ENCODE measurements around the gene FHIT.
A peak's percentile ranks its signal among the peaks of the same experiment; 100 is the strongest.

The FHIT gene

DNA sequence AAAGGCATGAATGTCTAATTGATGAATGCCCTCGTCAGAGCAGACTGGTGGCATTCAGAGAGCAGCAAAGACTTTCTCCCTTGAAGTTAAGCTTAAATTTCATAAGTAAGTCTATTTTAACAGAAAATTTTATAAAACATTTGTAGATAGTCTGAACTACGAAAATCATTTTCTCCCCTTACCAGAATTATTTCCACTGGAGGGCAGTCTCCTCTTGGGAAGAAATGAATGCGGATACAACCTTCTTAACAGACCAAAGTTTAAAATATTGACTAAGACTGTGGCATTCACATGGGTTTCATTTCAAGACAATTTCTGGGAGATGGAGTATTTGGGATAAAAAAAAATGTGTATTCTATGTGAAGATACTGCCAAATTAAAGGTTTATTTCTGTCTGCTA is 669.0 kb downstream of the FHIT start:
- Histone ChIP-seq H3K79me2 (ENCODE audit: low read length) (no peaks in the 10 kb centered on the region), H3K4me3 (ENCODE audit: low read length) (no peak overlapping the region), H3K27me3 (ENCODE audit: low read depth, low read length) (peaks cover 11% of the 10 kb centered on the region; the same call in 1 of the 2 replicates), H3K9me3 (ENCODE audit: insufficient read depth, low read length) (no peaks in the 10 kb centered on the region), H3K4me2 (ENCODE audit: low read length) (no peak overlapping the region), H3K4me1 (ENCODE audit: low read length) (peaks cover 55% of the 10 kb centered on the region), H3K36me3 (replicated peaks; ENCODE audit: low read depth, low read length) (no peaks in the 10 kb centered on the region), H3K9ac (ENCODE audit: low read length) (no peak overlapping the region), H2AFZ (ENCODE audit: low read depth, low read length) (no peak overlapping the region), H4K20me1 (ENCODE audit: insufficient read depth, low read length) (no peaks in the 10 kb centered on the region), H3K27ac (ENCODE audit: low read length) (no peak overlapping the region)
- no peak for TF ChIP-seq EZH2phosphoT487 (IDR thresholded peaks at IDR 0.05; ENCODE audit: low read depth)
- TF ChIP-seq, protein P1, sequence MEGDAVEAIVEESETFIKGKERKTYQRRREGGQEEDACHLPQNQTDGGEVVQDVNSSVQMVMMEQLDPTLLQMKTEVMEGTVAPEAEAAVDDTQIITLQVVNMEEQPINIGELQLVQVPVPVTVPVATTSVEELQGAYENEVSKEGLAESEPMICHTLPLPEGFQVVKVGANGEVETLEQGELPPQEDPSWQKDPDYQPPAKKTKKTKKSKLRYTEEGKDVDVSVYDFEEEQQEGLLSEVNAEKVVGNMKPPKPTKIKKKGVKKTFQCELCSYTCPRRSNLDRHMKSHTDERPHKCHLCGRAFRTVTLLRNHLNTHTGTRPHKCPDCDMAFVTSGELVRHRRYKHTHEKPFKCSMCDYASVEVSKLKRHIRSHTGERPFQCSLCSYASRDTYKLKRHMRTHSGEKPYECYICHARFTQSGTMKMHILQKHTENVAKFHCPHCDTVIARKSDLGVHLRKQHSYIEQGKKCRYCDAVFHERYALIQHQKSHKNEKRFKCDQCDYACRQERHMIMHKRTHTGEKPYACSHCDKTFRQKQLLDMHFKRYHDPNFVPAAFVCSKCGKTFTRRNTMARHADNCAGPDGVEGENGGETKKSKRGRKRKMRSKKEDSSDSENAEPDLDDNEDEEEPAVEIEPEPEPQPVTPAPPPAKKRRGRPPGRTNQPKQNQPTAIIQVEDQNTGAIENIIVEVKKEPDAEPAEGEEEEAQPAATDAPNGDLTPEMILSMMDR (IDR thresholded peaks at IDR 0.05; ENCODE audit: low read depth, low read length) = peak; percentile 26; the same call in 1 of the 2 replicates

DNA sequence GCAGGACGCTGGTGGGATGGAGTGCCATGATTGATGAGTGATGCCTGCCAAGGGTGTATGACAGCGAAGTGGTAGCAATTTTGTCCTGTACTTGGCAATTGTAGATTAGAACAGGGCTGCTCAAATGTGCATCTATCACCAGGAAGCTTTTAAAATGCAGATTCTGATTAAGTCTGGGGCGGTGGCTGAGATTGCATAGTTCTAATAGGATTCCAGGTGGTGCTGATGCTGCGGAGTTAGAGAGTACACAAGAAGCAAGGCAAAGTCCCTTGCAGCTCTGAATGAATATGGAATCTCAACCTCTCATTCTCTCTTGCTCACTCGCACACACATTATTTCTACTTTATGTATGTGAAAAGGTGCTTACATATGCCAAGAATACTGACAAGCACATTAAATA is 670.4 kb downstream of the FHIT start:
- Histone ChIP-seq H3K9ac (ENCODE audit: low read length) (no peak overlapping the region), H3K27ac (ENCODE audit: low read length) (no peak overlapping the region), H3K4me2 (ENCODE audit: low read length) (no peak overlapping the region), H4K20me1 (ENCODE audit: insufficient read depth, low read length) (no peaks in the 10 kb centered on the region), H2AFZ (ENCODE audit: low read depth, low read length) (no peak overlapping the region), H3K27me3 (ENCODE audit: low read depth, low read length) (peaks cover 11% of the 10 kb centered on the region; the same call in 1 of the 2 replicates), H3K79me2 (ENCODE audit: low read length) (no peaks in the 10 kb centered on the region), H3K36me3 (replicated peaks; ENCODE audit: low read depth, low read length) (no peaks in the 10 kb centered on the region), H3K9me3 (ENCODE audit: insufficient read depth, low read length) (no peaks in the 10 kb centered on the region), H3K4me3 (ENCODE audit: low read length) (no peak overlapping the region), H3K4me1 (ENCODE audit: low read length) (peaks cover 53% of the 10 kb centered on the region)
- TF ChIP-seq, protein P1 (IDR thresholded peaks at IDR 0.05; ENCODE audit: low read depth, low read length) = no peak
- no peak for TF ChIP-seq EZH2phosphoT487 (IDR thresholded peaks at IDR 0.05; ENCODE audit: low read depth)

DNA sequence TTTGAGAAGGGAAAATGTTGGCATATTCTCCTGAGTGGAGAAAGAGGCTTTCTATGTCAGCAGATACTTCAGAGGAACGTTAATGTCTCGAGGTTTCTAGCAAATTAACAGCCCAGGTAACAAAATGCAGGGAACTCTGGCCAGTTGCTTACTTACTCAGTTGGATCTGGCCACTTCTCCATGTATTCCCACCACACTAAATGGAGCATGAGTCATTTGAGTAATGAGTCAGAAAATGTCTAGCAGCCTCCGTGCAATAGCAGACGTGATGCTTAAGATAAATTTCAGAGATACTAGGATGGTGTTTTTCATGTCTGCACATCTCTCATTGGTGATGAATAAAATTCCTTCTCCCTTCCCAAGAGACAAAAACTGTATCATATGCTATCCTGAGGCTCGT is 671.5 kb downstream of the FHIT start:
- Histone ChIP-seq H3K27me3 (ENCODE audit: low read depth, low read length) (peaks cover 16% of the 10 kb centered on the region; the same call in 1 of the 2 replicates), H2AFZ (ENCODE audit: low read depth, low read length) (no peak overlapping the region), H3K9ac (ENCODE audit: low read length) (no peak overlapping the region), H3K4me2 (ENCODE audit: low read length) (no peak overlapping the region), H3K79me2 (ENCODE audit: low read length) (no peaks in the 10 kb centered on the region), H3K4me3 (ENCODE audit: low read length) (no peak overlapping the region), H3K36me3 (replicated peaks; ENCODE audit: low read depth, low read length) (no peaks in the 10 kb centered on the region), H3K4me1 (ENCODE audit: low read length) (peaks cover 42% of the 10 kb centered on the region), H3K27ac (ENCODE audit: low read length) (no peak overlapping the region), H3K9me3 (ENCODE audit: insufficient read depth, low read length) (no peaks in the 10 kb centered on the region), H4K20me1 (ENCODE audit: insufficient read depth, low read length) (no peaks in the 10 kb centered on the region)
- no peak for TF ChIP-seq EZH2phosphoT487 (IDR thresholded peaks at IDR 0.05; ENCODE audit: low read depth)
- TF ChIP-seq, protein P1 (IDR thresholded peaks at IDR 0.05; ENCODE audit: low read depth, low read length) = no peak

DNA sequence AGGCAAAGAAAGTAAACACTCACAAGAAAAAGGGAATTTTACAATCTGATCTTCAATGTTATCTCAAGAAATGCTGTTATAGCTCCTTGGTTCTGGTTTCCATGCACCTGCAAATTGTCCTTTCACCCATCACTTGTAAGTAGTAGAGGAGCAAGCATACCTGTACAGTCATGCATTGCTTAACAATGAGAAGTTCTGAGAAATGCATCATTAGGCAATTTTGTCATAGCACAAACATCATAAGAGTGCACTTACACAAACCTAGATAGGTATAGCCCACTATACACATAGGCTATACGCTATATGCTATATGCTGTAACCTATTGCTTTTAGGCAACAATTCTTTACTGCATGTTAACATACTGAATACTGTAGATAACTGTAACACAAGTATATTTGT is 672.3 kb downstream of the FHIT start:
- no peaks in the 10 kb centered on the region for H3K36me3 ChIP-seq (replicated peaks; ENCODE audit: low read depth, low read length)
- H3K4me2 ChIP-seq (ENCODE audit: low read length) = no peak overlapping the region
- no peaks in the 10 kb centered on the region for H3K9me3 ChIP-seq (ENCODE audit: insufficient read depth, low read length)
- H2AFZ ChIP-seq (ENCODE audit: low read depth, low read length) = no peak overlapping the region
- TF ChIP-seq, protein P1 (IDR thresholded peaks at IDR 0.05; ENCODE audit: low read depth, low read length) = no peak
- TF ChIP-seq EZH2phosphoT487 (IDR thresholded peaks at IDR 0.05; ENCODE audit: low read depth) = no peak
- peaks cover 37% of the 10 kb centered on the region for H3K4me1 ChIP-seq (ENCODE audit: low read length)
- no peaks in the 10 kb centered on the region for H4K20me1 ChIP-seq (ENCODE audit: insufficient read depth, low read length)
- H3K4me3 ChIP-seq (ENCODE audit: low read length) = no peak overlapping the region
- no peak overlapping the region for H3K9ac ChIP-seq (ENCODE audit: low read length)
- no peaks in the 10 kb centered on the region for H3K79me2 ChIP-seq (ENCODE audit: low read length)
- peaks cover 17% of the 10 kb centered on the region; the same call in 1 of the 2 replicates for H3K27me3 ChIP-seq (ENCODE audit: low read depth, low read length)
- H3K27ac ChIP-seq (ENCODE audit: low read length) = no peak overlapping the region
